ENCODE data around the gene BIRC7.

BIRC7 gene

GRCh38 chr20:63268671-63269439, 33.1 kb downstream of the BIRC7 start:
- DNase-seq: no peak

- DNase-seq: no peak
These were observed 34.0 kb downstream of the BIRC7 start for GRCh38 chr20:63269724-63270123.

GRCh38 chr20:63270606-63271325, 35.1 kb downstream of the BIRC7 start:
- no peak for DNase-seq

GRCh38 chr20:63272105-63273058, 36.7 kb downstream of the BIRC7 start, which contains the start of gene ARFGAP1:
Gene ARFGAP1, plus strand, starts transcription at chr20:63272813. Its CDS starts 2,768 bp downstream, at chr20:63275581.
- peak; percentile 96 for DNase-seq

- no peak for DNase-seq
These were observed 37.4 kb downstream of the BIRC7 start for GRCh38 chr20:63273059-63273579.

GRCh38 chr20:63273635-63274380, 38.1 kb downstream of the BIRC7 start:
- DNase-seq: no peak

GRCh38 chr20:63274381-63275228, 38.9 kb downstream of the BIRC7 start:
- no peak for DNase-seq

GRCh38 chr20:63275825-63276224, 40.1 kb downstream of the BIRC7 start:
- DNase-seq: no peak

GRCh38 chr20:63276956-63277355, 41.3 kb downstream of the BIRC7 start:
- no peak for DNase-seq

GRCh38 chr20:63277466-63278272, 42.0 kb downstream of the BIRC7 start:
- no peak for DNase-seq

GRCh38 chr20:63278661-63279060, 43.0 kb downstream of the BIRC7 start:
- no peak for DNase-seq

GRCh38 chr20:63279931-63280330, 44.2 kb downstream of the BIRC7 start:
- no peak for DNase-seq

- no peak for DNase-seq
These were observed 44.7 kb downstream of the BIRC7 start for GRCh38 chr20:63280371-63280770.

GRCh38 chr20:63280929-63281545, 45.3 kb downstream of the BIRC7 start:
- DNase-seq: peak; percentile 16

GRCh38 chr20:63281742-63282665, 46.3 kb downstream of the BIRC7 start:
- DNase-seq: peak; percentile 36

- DNase-seq: no peak
These were observed 47.2 kb downstream of the BIRC7 start for GRCh38 chr20:63282946-63283345.

GRCh38 chr20:63283397-63284082, 47.8 kb downstream of the BIRC7 start:
- DNase-seq: no peak

GRCh38 chr20:63284083-63284440, 48.4 kb downstream of the BIRC7 start:
- no peak for DNase-seq
